SK-N-SH treated with all-trans-retinoic acid at 6 μM for 48 hours (cell line): ENCODE measurements around the gene COPS8.

ENCODE experiments used
- ARNTL ChIP-seq: fragments of 450-650 bp; formaldehyde crosslinking; IDR thresholded peaks from 2 replicates; pipeline ENCODE4 v1.5.0; 2020; ENCODE audit warnings: low read depth, mild to moderate bottlenecking, moderate library complexity, borderline replicate concordance
- ESRRG ChIP-seq: fragments of 250-450 bp; sonication (Bioruptor Pico); IDR thresholded peaks from 2 replicates; pipeline ENCODE4 v1.6.1; 2021; ENCODE audit warnings: mild to moderate bottlenecking
- ISL1 ChIP-seq: fragments of 250-450 bp; sonication (Bioruptor Pico); IDR thresholded peaks from 2 replicates; pipeline ENCODE4 v2.1.2; 2022; ENCODE audit warnings: mild to moderate bottlenecking, moderate library complexity
- PATZ1 ChIP-seq: fragments of 250-450 bp; sonication (Bioruptor Pico); IDR thresholded peaks from 2 replicates; pipeline ENCODE4 v1.8.0; 2020; ENCODE audit warnings: mild to moderate bottlenecking, moderate library complexity, borderline replicate concordance
- RARB ChIP-seq: fragments of 250-450 bp; sonication (Bioruptor Pico); IDR thresholded peaks from 2 replicates; pipeline ENCODE4 v1.8.0; 2021; ENCODE audit warnings: mild to moderate bottlenecking, moderate library complexity
- SNAI2 ChIP-seq: fragments of 250-450 bp; sonication (Bioruptor Pico); IDR thresholded peaks from 2 replicates; pipeline ENCODE4 v1.5.0; 2020; ENCODE audit warnings: mild to moderate bottlenecking, moderate library complexity
- TCF4 ChIP-seq: fragments of 250-450 bp; sonication (Bioruptor Pico); IDR thresholded peaks from 2 replicates; pipeline ENCODE4 v1.8.0; 2021; ENCODE audit warnings: mild to moderate bottlenecking, moderate library complexity, borderline replicate concordance
- ZFP3 ChIP-seq: fragments of 250-450 bp; sonication (Bioruptor Pico); IDR thresholded peaks from 2 replicates; pipeline ENCODE4 v1.5.0; 2020; ENCODE audit warnings: mild to moderate bottlenecking, moderate library complexity
- ZNF8 ChIP-seq: fragments of 450-650 bp; formaldehyde crosslinking; IDR thresholded peaks from 2 replicates; pipeline ENCODE4 v1.5.0; 2020; ENCODE audit warnings: mild to moderate bottlenecking, moderate library complexity
- TF ChIP-seq, protein P1 (sequence below): fragments of 250-450 bp; sonication (Bioruptor Pico); IDR thresholded peaks from 2 replicates; pipeline ENCODE4 v1.5.0; 2020; ENCODE audit warnings: mild to moderate bottlenecking, moderate library complexity
- TF ChIP-seq, protein P2 (sequence below): fragments of 250-450 bp; sonication (Bioruptor Pico); IDR thresholded peaks from 2 replicates; pipeline ENCODE4 v1.5.1; 2020; ENCODE audit warnings: low read depth, mild to moderate bottlenecking, moderate library complexity

- TF ChIP-seq, protein P1, sequence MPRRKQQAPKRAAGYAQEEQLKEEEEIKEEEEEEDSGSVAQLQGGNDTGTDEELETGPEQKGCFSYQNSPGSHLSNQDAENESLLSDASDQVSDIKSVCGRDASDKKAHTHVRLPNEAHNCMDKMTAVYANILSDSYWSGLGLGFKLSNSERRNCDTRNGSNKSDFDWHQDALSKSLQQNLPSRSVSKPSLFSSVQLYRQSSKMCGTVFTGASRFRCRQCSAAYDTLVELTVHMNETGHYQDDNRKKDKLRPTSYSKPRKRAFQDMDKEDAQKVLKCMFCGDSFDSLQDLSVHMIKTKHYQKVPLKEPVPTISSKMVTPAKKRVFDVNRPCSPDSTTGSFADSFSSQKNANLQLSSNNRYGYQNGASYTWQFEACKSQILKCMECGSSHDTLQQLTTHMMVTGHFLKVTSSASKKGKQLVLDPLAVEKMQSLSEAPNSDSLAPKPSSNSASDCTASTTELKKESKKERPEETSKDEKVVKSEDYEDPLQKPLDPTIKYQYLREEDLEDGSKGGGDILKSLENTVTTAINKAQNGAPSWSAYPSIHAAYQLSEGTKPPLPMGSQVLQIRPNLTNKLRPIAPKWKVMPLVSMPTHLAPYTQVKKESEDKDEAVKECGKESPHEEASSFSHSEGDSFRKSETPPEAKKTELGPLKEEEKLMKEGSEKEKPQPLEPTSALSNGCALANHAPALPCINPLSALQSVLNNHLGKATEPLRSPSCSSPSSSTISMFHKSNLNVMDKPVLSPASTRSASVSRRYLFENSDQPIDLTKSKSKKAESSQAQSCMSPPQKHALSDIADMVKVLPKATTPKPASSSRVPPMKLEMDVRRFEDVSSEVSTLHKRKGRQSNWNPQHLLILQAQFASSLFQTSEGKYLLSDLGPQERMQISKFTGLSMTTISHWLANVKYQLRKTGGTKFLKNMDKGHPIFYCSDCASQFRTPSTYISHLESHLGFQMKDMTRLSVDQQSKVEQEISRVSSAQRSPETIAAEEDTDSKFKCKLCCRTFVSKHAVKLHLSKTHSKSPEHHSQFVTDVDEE (CRISPR knock-in tag), result no peak
- TF ChIP-seq, protein P2, sequence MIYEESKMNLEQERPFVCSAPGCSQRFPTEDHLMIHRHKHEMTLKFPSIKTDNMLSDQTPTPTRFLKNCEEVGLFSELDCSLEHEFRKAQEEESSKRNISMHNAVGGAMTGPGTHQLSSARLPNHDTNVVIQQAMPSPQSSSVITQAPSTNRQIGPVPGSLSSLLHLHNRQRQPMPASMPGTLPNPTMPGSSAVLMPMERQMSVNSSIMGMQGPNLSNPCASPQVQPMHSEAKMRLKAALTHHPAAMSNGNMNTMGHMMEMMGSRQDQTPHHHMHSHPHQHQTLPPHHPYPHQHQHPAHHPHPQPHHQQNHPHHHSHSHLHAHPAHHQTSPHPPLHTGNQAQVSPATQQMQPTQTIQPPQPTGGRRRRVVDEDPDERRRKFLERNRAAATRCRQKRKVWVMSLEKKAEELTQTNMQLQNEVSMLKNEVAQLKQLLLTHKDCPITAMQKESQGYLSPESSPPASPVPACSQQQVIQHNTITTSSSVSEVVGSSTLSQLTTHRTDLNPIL, result no peak
- no peak for TF ChIP-seq ZNF8 (CRISPR knock-in tag)
- TF ChIP-seq RARB (CRISPR knock-in tag), result no peak
- TF ChIP-seq ARNTL (CRISPR knock-in tag), result no peak
- TF ChIP-seq TCF4 (CRISPR knock-in tag), result no peak
- TF ChIP-seq PATZ1 (CRISPR knock-in tag), result no peak
- TF ChIP-seq SNAI2 (CRISPR knock-in tag), result no peak
- TF ChIP-seq ESRRG (CRISPR knock-in tag), result no peak
- no peak for TF ChIP-seq ISL1 (CRISPR knock-in tag)
- no peak for TF ChIP-seq ZFP3 (CRISPR knock-in tag)
Measured at GRCh38 chr2:237149425-237149824, 63.7 kb downstream of the COPS8 start.
